H1 (cell line): ENCODE data around the gene MAML3. TPM values are rescaled to one million over a fixed set of nuclear protein-coding genes. Genes with fewer than 3 reads are reported as not detected.

Source experiments
- BCL11A ChIP-seq, 2 experiments: IDR thresholded peaks; one replicate each; pipeline ENCODE4 v1.6.1; 2011; ENCODE audit warnings: low read depth in 2 of 2, low read length in 2 of 2, mild to moderate bottlenecking in 2 of 2
- CEBPB ChIP-seq: IDR thresholded peaks from 2 replicates; pipeline ENCODE4 v1.6.1; 2012; ENCODE audit warnings: low read depth, low read length
- CHD1 ChIP-seq: IDR thresholded peaks from 2 replicates; pipeline ENCODE4 v1.6.1; 2012; ENCODE audit warnings: low read depth, low read length, improper control_type of control experiment
- CTCF ChIP-seq, 3 experiments: IDR thresholded peaks; 1 replicate in 2 of 3; 2 replicates in 1 of 3; pipeline versions ENCODE4 v1.5.1 to v1.6.1; 2011; ENCODE audit warnings: low read length in 3 of 3, mild to moderate bottlenecking in 3 of 3, inconsistent platforms in 2 of 3, low read depth in 1 of 3, moderate library complexity in 1 of 3; ENCODE audit not compliant: insufficient read depth in 1 of 3; ENCODE audit errors: control extremely low read depth in 1 of 3
- E2F6 ChIP-seq: IDR thresholded peaks from 2 replicates; pipeline ENCODE4 v1.6.1; 2012; ENCODE audit warnings: inconsistent platforms
- EGR1 ChIP-seq: IDR thresholded peaks from 2 replicates; pipeline ENCODE4 v1.6.1; 2011; ENCODE audit warnings: low read depth, low read length, borderline replicate concordance
- EP300 ChIP-seq, 2 experiments: IDR thresholded peaks; 1 replicate in 1 of 2; 2 replicates in 1 of 2; pipeline ENCODE4 v1.6.1; 2011 to 2012; ENCODE audit warnings: low read depth in 2 of 2, low read length in 2 of 2, mild to moderate bottlenecking in 2 of 2, borderline replicate concordance in 1 of 2, inconsistent platforms in 1 of 2, moderate library complexity in 1 of 2
- GABPA ChIP-seq: IDR thresholded peaks from 2 replicates; pipeline ENCODE4 v1.6.1; 2011; ENCODE audit warnings: mild to moderate bottlenecking, low read length, moderate library complexity, borderline replicate concordance; ENCODE audit not compliant: insufficient read depth
- JUN ChIP-seq: IDR thresholded peaks from 2 replicates; pipeline ENCODE4 v1.6.1; 2011; ENCODE audit warnings: low read depth, mild to moderate bottlenecking, improper control_type of control experiment, low read length
- MAFK ChIP-seq: IDR thresholded peaks from 2 replicates; pipeline ENCODE4 v1.6.1; 2012; ENCODE audit warnings: low read depth, mild to moderate bottlenecking, improper control_type of control experiment, low read length
- POLR2A ChIP-seq, 2 experiments: IDR thresholded peaks; 1 replicate in 1 of 2; 2 replicates in 1 of 2; pipeline ENCODE4 v1.6.1; 2011; ENCODE audit warnings: low read depth in 2 of 2, low read length in 2 of 2, mild to moderate bottlenecking in 2 of 2; ENCODE audit errors: control extremely low read depth in 1 of 2
- RBBP5 ChIP-seq: IDR thresholded peaks from 2 replicates; pipeline ENCODE4 v1.7.1; 2012; ENCODE audit warnings: low read depth, mild to moderate bottlenecking, inconsistent platforms, low read length, moderate library complexity, borderline replicate concordance
- RFX5 ChIP-seq: IDR thresholded peaks from 2 replicates; pipeline ENCODE4 v1.6.1; 2011; ENCODE audit warnings: low read depth, low read length, improper control_type of control experiment, borderline replicate concordance
- RNF2 ChIP-seq: fragments of 200-900, 300-1000 bp; sonication (generic); IDR thresholded peaks from 2 replicates; pipeline ENCODE4 v1.7.1; 2016; ENCODE audit warnings: borderline replicate concordance, low read depth, mild to moderate bottlenecking, antibody characterized with exemption, low read length; ENCODE audit not compliant: poor library complexity, severe bottlenecking; ENCODE audit errors: missing control alignments
- RXRA ChIP-seq: IDR thresholded peaks from 2 replicates; pipeline ENCODE4 v1.6.1; 2011; ENCODE audit warnings: low read depth, mild to moderate bottlenecking, low read length, moderate library complexity; ENCODE audit not compliant: insufficient read depth
- SIRT6 ChIP-seq: IDR thresholded peaks from one replicate; pipeline ENCODE4 v1.7.1; 2012; ENCODE audit warnings: low read length, inconsistent platforms
- SUZ12 ChIP-seq: fragments of 200-600 bp; sonication (generic); IDR thresholded peaks from 2 replicates; pipeline ENCODE4 v1.6.1; 2012; ENCODE audit warnings: mild to moderate bottlenecking, inconsistent platforms, low read length, moderate library complexity, mixed read lengths
- TAF7 ChIP-seq: optimal IDR thresholded peaks from 2 replicates; pipeline ENCODE3; 2011; ENCODE audit warnings: low read depth, mild to moderate bottlenecking, inconsistent platforms, low read length, moderate library complexity, borderline replicate concordance
- TBP ChIP-seq: IDR thresholded peaks from 2 replicates; pipeline ENCODE4 v1.6.1; 2011; ENCODE audit warnings: low read depth, low read length, improper control_type of control experiment
- TEAD4 ChIP-seq: IDR thresholded peaks from 2 replicates; pipeline ENCODE4 v1.6.1; 2012; ENCODE audit warnings: low read depth, low read length, inconsistent platforms, mixed read lengths
- USF2 ChIP-seq: IDR thresholded peaks from 2 replicates; pipeline ENCODE4 v1.6.1; 2011; ENCODE audit warnings: low read length, improper control_type of control experiment
- ZNF274 ChIP-seq: IDR thresholded peaks from 2 replicates; pipeline ENCODE4 v1.7.0; 2012; ENCODE audit warnings: low read length, borderline replicate concordance; ENCODE audit errors: extremely low read depth
- polyA plus RNA-seq, 7 experiments: library from polyadenylated mRNA; depleted of rRNA in 3 of 7; stranded (reverse) in 5 of 7; unstranded in 2 of 7; fragments of >200 nt in 5 of 7; fragments of 200-250 nt in 2 of 7; gene quantifications; 1 replicate in 5 of 7; 2 replicates in 1 of 7; 4 replicates in 1 of 7; pipeline versions ENCODE4 v1.2.1 to v1.2.3, GENCODE V29; 2011 to 2013; ENCODE audit warnings: missing spikeins in 2 of 7, mixed read lengths in 2 of 7
- total RNA-seq: library from RNA; stranded (reverse); fragmentation: NEBNext Ultra II Directional; extraction: Animal tissue kit (Norgen Biotek cat#: 25700); gene quantifications from 2 replicates; pipeline ENCODE4 v1.2.1, GENCODE V29; 2021

MAML3 gene
- total and polyA plus RNA-seq, 2 of the 8 experiments (the other 6 are each of a cell fraction or from before 2014, with no cell fraction given) = 2.1 to 5.7 TPM

- TF ChIP-seq RXRA (no peak), USF2 (no peak), MAFK (no peak), SUZ12 (no peak), ZNF274 (peak; percentile 33; the same call in 1 of the 2 replicates), SIRT6 (no peak), BCL11A (IDR thresholded peaks at IDR 0.05; ENCODE audit: low read depth in 2 of 2, low read length in 2 of 2) (no peak), CHD1 (no peak), TBP (no peak), TEAD4 (peak; percentile 23; the same call in 1 of the 2 replicates), CTCF (IDR thresholded peaks at IDR 0.05; ENCODE audit: control extremely low read depth in 1 of 3, insufficient read depth in 1 of 3, low read depth in 1 of 3, low read length in 3 of 3) (no peak), POLR2A (IDR thresholded peaks at IDR 0.05; ENCODE audit: control extremely low read depth in 1 of 2, low read depth in 2 of 2, low read length in 2 of 2) (no peak), JUN (no peak), RBBP5 (no peak), RNF2 (no peak), EGR1 (peak; percentile 51; the same call in 1 of the 2 replicates), GABPA (no peak), RFX5 (no peak), CEBPB (no peak), EP300 (IDR thresholded peaks at IDR 0.05; ENCODE audit: borderline replicate concordance in 1 of 2, low read depth in 2 of 2, low read length in 2 of 2) (no peak), TAF7 (no peak), E2F6 (no peak)
Measured at GRCh38 chr4:139973015-139973414, 181.0 kb downstream of the MAML3 start (continued).
